Non-pigmented ciliary epithelial cell (primary cell): ENCODE measurements around the gene NRG4.
"Not testable (repeated sequence)": the region's sequence is repeated elsewhere in the genome, so short reads cannot be mapped to it uniquely, and the experiment has no call there.

ENCODE experiments used
- DNase-seq: peaks from one replicate; pipeline ENCODE4 v3.0.0-alpha.2; 2010; ENCODE audit warnings: low read depth

Gene NRG4

DNA sequence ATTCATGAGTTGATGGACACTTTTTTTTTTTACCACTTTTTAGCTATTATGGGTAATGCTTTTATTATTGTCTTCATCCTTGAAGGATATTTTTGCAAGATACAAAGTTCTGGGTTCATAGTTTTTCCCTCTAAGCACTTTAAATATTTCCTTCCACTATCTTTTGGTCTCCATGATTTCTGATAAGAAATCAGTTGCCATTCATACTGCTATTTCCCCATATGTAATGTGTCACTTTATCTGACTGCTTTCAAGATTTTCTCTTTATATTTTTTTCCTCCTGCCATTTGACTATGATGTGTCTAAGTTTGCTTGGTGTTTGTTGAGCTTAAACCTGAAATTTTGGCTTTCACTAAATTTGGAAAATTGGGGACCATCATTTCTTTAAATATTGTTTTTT, 19.3 kb downstream of the NRG4 start:
- no peak for DNase-seq

DNA sequence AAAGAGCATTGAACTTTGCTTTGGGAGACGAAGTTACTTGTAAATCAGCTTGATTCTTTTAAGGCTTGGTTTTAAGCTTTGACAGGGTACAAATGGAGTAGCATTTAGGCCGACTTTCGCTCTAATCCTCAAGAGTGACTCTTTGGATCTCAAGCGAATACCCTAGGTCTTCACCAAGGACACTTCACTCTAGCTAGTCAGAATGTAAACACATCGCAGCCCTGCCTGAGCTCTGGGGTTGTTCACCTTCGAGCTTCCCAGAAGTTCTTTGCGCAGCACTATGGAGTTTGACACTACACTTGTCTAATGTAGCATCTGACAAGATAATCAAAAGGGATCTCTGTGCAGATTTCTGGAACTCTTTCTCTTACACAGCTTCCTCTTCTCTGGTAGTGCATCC, 22.3 kb downstream of the NRG4 start:
- no peak for DNase-seq

DNA sequence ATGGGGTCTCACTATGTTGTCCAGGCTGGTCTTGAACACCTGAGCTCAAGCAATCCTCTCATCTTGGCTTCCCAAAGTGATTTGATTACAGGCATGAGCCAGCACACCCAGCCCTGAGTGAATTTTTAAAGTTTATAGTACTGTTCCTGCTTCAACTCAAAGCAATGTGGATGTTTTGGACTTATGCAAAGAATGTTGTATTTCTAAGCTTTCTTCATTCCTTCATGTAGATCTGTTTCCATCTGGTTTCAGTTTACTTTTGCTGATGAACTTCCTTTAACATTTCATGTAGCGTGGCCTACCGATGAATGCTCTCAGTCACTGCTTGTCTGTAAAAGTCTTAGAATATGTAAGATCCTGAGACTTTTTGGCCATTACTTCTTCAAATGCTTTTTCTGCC, 23.2 kb downstream of the NRG4 start:
- DNase-seq = peak; percentile 23

DNA sequence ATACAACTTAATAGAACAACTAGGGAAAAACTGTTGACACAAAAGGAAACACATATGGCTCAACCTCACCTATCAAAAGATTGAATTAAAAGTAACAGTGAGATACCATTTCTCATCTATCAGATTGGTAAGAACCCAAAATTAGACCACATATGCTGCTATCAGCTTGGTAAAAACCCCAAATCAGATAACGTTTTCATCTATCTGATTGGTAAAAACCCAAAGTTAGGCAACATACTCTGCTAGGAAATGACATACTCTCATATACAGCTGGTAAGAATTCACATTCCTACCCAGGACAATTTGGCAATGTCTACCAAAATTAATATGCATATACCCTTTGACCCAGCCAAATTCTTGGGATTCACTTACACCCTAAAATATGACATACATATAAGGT, 26.3 kb downstream of the NRG4 start:
- DNase-seq = no peak

DNA sequence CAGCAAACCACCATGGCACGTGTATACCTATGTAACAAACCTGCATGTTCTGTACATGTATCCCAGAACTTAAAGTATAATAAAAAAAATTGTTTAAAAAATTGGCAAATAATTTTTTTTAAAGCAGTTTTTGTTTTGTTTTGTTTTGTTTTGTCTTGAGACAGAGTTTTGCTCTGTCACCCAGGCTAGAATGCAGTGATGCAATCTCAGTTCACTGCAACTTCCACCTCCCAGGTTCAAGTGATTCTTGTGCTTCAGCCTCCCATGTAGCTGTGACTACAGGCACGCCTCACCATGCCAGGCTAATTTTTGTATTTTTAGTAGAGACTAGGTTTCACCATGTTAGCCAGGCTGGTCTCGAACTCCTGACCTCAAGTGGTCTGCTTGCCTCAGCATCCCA, 27.5 kb downstream of the NRG4 start:
- not testable (repeated sequence) for DNase-seq

DNA sequence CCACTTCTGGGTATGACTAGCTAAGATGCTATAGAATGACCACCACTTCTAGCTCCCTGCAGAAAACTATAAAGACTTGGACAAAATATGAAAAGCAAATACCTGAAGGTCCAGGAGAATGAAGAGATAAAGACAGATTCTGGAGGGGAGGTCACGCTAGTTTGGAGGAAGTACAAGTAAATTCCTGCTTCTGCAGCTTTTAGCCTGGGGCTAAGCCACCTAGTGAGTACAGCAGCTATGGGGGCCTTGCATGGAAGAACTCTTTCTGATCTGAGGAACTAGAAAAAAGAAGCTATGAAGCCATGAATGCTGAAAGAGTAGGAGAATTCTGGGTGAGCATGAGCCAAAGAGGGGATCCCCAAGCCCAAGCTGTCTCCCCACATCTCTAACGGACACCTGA, 29.8 kb downstream of the NRG4 start:
- no peak for DNase-seq

DNA sequence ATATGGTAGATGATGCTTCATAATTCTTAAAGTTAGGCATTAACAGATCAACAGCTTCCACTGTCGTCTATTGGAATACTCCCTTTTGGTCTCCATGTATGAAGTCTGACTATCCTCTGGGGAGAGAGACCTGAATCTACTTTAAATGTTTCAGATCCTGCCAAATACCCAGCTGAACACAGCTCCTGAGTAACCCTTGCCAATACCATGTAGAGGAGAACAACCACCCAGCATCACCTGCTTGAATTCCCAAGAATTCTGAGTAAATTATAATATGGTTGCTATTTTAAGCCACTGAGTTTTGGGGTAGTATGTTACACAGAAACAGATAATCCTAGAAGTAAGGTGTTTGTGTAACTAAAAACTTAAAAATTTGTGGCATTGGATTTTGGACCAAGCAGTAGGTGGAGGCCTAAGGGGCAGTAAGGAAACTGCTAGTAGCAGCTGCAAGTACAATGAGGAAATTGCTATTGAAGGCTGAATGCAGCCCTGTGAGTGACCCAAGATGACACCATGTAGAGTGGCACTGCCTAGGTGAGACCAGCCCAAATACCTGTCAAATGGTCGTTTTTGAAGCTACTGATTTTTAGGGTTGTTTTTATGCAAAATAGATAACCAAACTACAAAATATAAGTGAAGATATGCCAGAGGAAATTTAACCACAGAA, 30.9 kb downstream of the NRG4 start:
- DNase-seq = no peak

DNA sequence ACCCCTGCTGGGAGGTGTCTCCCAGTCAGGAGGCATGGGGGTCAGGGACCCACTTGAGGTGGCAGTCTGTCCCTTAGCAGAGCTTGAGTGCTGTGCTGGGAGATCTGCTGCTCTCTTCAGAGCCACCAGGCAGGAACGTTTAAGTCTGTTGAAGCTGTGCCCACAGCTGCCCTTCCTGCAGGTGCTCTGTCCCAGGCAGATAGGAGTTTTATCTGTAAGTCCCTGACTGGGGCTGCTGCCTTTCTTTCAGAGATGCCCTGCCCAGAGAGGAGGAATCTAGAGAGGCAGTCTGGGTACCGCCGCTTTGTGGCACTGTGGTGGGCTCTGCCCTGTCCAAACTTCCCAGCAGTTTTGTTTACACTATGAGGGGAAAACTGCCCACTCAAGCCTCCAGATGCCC, 35.5 kb downstream of the NRG4 start:
- not testable (repeated sequence) for DNase-seq

DNA sequence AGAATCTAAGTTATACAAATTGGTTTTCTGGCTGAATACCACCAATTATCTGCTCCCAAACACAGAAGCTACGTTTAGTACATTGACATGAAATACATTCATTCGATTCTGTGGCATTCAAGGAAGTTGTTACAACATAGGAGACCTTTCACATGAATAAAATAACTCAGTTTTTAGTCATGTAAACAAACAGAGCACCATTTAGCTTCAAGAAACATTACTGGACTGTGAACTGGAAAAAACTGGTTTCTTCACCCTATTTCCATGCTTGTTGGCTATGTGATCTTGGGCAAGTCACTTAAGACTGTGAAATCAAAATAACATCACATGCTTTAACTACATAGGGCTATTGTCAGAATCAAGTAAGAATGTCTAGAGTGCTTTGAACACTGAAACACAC, 46.2 kb downstream of the NRG4 start:
- peak; percentile 36 for DNase-seq

DNA sequence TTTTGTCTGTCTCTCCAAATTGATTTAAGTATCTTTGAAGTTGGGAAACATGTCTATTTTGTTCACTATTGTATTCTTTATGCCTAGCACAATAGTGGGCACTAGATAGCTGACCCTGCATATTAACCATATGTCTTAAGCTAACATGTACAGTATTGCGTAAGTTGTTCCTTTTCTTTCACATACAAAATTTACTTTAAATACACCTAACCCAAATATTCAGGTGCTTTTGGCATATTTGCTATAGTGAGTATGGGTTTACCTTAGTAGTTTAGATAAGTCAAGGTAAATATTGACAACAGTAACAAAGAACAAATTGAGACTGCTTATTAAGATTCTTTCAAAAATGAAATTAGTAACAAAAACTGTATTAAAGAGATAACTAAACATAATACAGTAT, 50.9 kb downstream of the NRG4 start:
- no peak for DNase-seq

DNA sequence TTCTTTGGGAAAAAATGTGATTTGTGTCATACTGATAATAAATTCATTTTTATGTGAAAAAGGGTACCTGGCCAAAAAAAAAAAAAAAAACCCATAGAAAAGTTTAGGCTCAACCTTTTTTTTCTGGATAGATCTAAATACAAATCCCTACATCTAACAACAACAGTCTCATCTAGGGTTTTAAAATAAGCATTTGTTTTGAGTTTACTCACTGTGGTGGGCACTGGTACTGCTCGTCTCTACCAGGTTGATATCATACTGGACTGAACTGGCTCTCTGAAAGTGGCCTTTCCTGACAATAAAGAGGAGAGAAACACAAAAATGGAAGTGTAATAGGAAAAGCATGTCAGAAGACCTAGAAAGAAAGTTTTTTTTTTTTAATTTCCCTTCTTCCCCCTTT, 56.5 kb downstream of the NRG4 start:
- DNase-seq = no peak

DNA sequence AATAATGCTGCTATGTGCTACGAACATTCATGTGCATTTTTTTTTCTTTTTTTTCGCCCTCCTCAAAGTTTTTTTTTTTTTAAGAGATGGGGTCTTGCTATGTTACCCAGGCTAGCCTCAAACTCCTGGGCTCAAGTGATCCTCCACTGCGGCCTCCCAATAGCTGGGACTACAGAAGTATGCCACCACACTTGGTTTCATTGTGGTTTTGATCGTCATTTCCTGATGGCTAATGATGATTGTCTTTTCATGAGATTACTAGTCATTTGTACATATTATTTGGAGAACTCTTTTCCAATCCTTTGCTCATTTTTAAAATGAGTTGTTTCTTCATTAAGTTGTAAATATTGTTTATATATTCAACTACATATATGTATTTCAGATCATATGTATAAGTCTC, 59.7 kb downstream of the NRG4 start:
- no peak for DNase-seq

DNA sequence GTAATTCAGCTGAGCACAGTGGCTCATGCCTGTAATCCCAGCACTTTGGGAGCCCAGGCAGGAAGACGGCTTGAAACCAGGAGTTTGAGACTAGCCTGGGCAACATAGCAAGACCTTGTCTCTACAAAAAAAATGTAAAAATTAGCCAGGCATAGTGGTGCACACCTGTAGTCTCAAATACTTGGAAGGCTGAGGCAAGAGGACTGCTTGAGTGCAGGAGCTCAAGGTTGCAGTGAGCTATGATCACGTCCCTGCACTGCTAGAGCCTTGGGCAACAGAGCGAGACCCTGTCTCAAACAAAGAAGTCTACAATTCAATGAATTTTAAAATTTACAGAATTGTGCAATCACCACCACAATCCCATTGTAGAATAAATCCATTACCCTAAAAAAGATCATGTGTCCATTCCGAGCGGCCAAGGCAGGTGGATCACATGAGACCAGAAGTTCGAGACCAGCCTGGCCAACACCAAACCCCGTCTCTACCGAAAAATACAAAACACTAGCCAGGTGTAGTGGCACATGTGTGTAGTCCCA, 63.4 kb downstream of the NRG4 start:
- no peak for DNase-seq

DNA sequence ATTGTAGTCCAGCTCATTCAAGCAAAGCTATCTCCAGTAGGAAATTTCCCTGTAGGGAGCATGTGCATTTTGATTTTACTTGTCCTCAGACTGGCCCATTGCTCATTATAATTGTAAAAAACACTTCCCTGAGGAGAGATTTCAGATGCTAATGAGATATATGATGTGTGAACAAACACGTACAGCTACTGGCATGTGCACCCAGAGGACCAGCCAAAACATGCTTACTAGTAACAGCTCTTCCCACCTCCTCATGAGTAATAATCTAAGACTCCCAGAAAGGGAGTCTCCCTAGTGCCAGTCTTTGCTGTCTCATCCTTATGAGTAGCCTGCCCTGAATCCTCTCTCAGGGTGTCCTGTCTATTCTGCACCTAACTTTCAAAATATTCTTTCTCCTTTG, 65.1 kb downstream of the NRG4 start:
- peak; percentile 26 for DNase-seq

DNA sequence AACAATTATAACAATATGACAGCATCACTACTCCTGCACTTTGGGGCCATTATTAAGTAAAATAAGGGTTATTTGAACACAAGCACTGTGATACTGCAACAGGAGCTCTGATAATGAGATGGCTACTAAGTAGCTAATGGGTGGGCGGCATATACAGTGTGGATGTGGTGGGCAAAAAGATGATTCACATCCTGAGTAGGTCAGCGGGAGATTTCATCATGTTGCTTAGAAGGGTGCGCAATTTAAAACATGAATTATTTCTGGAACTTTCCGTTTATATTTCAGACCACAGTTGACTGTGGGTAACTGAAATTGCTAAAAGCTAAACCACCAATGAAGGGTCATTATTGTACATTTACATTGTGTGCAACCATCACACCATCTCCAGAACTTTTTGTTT, 66.3 kb downstream of the NRG4 start:
- DNase-seq = peak; percentile 68

DNA sequence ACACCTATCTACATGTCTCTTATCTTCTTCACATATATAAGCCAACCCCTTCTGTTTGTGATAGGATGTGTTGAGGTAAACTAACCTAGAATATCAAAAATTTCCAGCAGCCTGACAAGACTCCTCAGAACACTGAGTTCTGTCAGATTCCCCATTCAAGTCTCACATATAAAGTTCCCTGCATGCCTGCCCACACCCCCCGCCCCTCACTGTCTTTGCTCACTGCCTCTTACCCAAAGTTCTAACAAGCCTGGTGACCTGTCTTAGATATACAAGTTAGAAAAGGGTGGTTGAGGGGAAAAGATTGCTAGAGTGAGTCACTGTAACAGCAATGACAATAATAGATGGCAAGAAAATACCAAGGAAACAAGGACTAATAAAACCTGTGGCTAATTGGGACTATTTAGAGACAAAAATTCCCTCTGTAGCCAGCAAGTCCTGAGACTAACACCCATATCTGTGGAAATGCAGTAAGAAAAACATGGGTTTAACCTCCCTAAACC, 68.5 kb downstream of the NRG4 start:
- no peak for DNase-seq

DNA sequence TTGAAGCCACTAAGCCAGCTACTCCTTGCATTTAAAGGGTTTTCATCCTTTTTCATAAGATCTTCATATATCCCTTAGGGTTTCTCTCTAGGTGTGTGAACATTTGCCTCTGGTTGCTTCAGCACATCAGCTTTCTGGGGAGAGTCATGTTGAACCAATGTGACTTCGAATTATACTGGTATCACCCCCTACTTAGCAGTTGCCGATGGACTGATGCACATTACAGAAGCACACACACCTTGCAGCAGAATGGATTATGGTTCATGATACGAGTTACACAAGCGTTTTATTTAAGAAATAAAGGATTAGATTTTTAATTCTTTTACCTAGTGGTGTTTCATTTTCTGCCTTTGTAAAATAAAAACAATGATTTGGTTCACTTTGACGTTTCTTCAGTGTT, 69.0 kb downstream of the NRG4 start:
- no peak for DNase-seq

DNA sequence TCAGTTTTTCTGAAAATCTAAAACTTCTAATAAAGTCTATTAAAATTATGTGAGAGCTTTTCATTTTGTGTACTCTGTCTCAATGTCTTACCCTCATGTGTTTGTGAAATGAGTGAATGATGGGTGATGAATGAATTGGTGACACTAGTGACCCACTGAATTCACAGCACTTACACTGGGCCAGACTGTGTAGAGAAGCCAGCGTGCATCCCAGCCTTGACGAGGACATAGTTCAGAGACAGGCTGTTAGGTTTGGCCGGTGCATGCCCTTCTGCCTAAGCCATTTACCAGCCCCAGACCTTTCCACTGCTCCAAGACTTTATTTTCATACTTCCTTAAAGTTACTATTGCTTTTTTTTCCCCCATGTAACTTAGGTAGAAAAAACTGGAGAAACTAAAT, 69.8 kb downstream of the NRG4 start:
- DNase-seq = no peak

DNA sequence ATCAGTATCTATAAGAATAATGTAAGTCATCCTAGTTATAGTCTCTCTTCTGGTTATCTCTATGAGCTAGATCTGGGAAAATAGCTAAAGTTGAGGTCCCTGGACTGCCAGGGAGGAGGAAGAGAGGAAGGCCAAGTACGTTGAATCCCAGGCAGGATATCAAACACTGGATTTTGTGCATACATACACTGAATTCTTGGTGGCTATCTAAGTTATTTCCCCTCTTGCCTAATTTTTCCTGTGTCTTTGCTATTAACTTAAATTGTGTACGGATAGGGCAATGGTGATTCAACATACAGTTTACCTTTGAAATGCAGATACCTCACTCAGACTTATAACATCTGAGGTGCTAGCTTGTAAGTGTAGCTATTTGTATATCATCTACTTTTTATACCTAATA, 81.4 kb downstream of the NRG4 start:
- DNase-seq = no peak

DNA sequence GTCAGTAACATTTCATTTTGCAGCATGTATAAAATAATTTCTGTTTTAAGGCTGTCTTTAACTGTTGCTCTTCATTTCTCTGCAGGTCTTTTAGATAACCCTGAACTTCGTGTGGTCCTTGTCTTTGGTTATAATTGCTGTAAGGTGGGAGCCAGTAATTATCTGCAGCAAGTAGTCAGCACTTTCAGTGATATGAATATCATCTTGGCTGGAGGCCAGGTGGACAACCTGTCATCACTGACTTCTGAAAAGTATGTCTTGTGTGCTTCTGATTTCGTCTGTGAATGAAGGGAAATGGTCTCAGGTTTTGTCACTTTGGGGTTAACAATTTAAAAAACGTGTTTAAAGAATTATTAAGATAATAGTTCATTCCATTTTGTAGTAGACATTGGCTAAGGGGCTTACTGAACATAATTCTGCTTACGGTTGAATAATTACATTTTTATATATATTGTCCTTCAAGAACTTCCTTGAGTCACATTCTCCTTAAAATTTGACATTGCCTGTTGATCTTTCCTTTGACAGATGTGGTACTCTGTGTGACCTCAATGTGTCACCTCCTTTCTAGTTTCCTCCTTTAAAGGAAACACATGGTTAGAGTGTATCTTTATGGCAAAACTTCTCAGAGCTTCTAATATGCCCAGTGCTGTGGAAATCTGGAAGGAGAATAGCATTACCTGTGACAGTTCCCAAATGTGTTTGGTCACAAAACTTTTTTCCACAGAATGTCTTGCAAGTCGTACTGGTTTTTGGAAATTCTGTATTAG, 82.2 kb downstream of the NRG4 start:
- DNase-seq = no peak

DNA sequence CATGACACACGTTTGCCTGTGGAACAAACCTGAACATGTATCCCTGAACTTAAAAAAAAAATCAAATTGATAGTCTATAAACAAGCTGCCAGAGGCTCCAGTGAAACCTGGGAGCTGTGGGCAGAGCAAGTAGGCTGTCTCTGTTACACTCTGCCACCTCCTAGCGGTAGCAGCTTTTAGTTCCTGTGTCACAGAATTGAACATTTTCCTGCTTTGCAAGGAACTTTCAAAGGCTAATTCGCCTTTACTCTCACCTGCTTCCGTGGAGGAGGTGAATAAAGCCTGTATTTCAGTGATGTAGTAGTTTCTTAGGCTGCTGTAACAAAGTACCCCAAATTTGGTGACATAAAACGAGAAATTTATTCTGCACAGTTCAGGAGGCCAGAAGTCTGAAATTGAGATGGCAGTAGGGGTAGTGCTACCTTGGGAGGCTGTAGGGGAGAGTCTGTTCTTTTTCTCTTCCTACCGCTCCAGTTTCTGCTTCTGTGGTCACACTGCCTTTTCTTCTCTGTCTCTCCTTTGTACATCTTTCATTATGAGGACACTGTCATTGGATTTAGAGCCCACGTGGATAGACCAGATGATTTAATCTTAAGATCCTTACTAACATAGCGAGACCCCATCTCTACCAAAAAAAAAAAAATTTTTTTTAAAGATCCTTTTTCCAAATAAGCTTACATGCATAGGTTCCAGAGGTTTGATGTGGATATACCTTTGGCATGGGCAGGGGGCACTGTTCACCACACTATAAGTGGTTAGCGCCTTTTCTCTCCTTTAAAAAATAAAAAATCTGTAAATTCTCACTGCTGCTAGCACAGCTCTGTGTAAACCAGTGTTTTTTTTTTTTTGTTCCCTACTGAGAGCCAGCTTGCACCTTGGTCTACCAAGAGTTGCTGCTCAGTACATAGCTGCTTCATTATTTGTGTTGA, 83.3 kb downstream of the NRG4 start:
- no peak for DNase-seq

DNA sequence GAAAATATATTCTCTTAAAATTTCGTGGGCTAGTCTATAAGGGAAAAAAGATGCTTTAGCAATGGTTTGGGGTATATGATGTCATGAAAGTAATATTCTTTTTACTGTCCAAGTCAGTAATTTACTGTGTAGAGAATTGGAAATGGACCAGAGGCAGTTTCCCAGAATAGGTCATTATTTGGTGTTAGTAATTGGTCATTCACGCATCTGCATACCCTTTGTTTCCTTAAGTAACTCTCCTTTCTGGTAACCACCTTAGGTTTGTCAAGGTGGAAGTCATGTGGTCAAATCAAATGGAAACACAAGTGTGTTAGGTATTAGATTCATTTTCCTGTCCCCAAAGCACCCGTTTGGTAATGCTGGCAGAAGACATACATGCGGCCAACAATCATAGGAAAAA, 84.6 kb downstream of the NRG4 start:
- no peak for DNase-seq
